Chondrocyte (in vitro differentiated cells): ENCODE measurements around the gene PLEKHH3. TPM values are rescaled to one million over a fixed set of nuclear protein-coding genes. Genes with fewer than 3 reads are reported as not detected.
"Not testable (repeated sequence)": the region's sequence is repeated elsewhere in the genome, so short reads cannot be mapped to it uniquely, and the experiment has no call there.

Experiments used
- DNase-seq: peaks from one replicate; pipeline ENCODE4 v3.0.0; 2021; ENCODE audit warnings: mixed read lengths, low spot score
- H3K27ac Mint-ChIP-seq: one replicate; pipeline ENCODE4 v1.8.0; 2021; ENCODE audit warnings: mild to moderate bottlenecking, moderate library complexity, mixed read lengths; ENCODE audit not compliant: unreplicated experiment
- H3K27me3 Mint-ChIP-seq: 2 replicates; pipeline ENCODE4 v1.8.0; 2021; ENCODE audit warnings: low read depth, mixed read lengths
- H3K36me3 Mint-ChIP-seq: 2 replicates; pipeline ENCODE4 v1.8.0; 2021; ENCODE audit warnings: low read depth, mixed read lengths
- H3K4me1 Mint-ChIP-seq: 2 replicates; pipeline ENCODE4 v1.8.0; 2021; ENCODE audit warnings: low read depth, mild to moderate bottlenecking, mixed read lengths
- H3K4me3 Mint-ChIP-seq: one replicate; pipeline ENCODE4 v1.8.0; 2021; ENCODE audit warnings: mild to moderate bottlenecking, moderate library complexity, mixed read lengths; ENCODE audit not compliant: unreplicated experiment
- H3K9me3 Mint-ChIP-seq: 2 replicates; pipeline ENCODE4 v1.8.0; 2021; ENCODE audit warnings: low read depth, mixed read lengths
- CTCF ChIP-seq: fragments of 200-600 bp; sonication (generic); IDR thresholded peaks from 2 replicates; pipeline ENCODE4 v1.5.0; 2021; ENCODE audit warnings: antibody characterized with exemption, mild to moderate bottlenecking, moderate library complexity
- microRNA-seq: library from miRNA; unstranded; fragments of <30 nt; microRNA quantifications from one replicate; pipeline ENCODE4 v1.2.0, GENCODE V29; 2020; ENCODE audit warnings: borderline number of aligned reads
- total RNA-seq: library from RNA; stranded (reverse); gene quantifications from 3 replicates; pipeline ENCODE4 v1.2.1, GENCODE V29; 2021

PLEKHH3 gene
- total RNA-seq, 1 donor from 2014 or later = 41.5 TPM

- Mint-ChIP-seq H3K4me1 (no peaks in the 10 kb centered on the region), H3K36me3 (no peaks in the 10 kb centered on the region), H3K9me3 (no peaks in the 10 kb centered on the region), H3K27me3 (no peaks in the 10 kb centered on the region), H3K27ac (no peak overlapping the region), H3K4me3 (no peak overlapping the region)
- no peak for DNase-seq
- TF ChIP-seq CTCF = no peak
Measured at GRCh38 chr17:42623732-42624596, 52.8 kb downstream of the PLEKHH3 start.

GRCh38 chr17:42623271-42623670 lies 53.5 kb downstream of the PLEKHH3 start:
- peaks cover 6% of the 10 kb centered on the region for H3K4me1 Mint-ChIP-seq
- no peaks in the 10 kb centered on the region for H3K27me3 Mint-ChIP-seq
- TF ChIP-seq CTCF = no peak
- no peaks in the 10 kb centered on the region for H3K36me3 Mint-ChIP-seq
- H3K27ac Mint-ChIP-seq = no peak overlapping the region
- no peak overlapping the region for H3K4me3 Mint-ChIP-seq
- no peaks in the 10 kb centered on the region for H3K9me3 Mint-ChIP-seq
- no peak for DNase-seq

GRCh38 chr17:42621987-42622386 lies 54.8 kb downstream of the PLEKHH3 start:
- not testable (repeated sequence) for H3K27ac Mint-ChIP-seq, H3K4me3 Mint-ChIP-seq, DNase-seq, H3K4me1 Mint-ChIP-seq, H3K36me3 Mint-ChIP-seq, H3K9me3 Mint-ChIP-seq, H3K27me3 Mint-ChIP-seq

GRCh38 chr17:42618442-42619150 lies 58.2 kb downstream of the PLEKHH3 start:
- Mint-ChIP-seq H3K27me3 (no peaks in the 10 kb centered on the region), H3K36me3 (peaks cover 17% of the 10 kb centered on the region), H3K9me3 (no peaks in the 10 kb centered on the region), H3K4me1 (peaks cover 9% of the 10 kb centered on the region), H3K4me3 (no peak overlapping the region), H3K27ac (peak overlapping the region; percentile 60)
- no peak for DNase-seq
- peak; percentile 31 for TF ChIP-seq CTCF

- no peak for TF ChIP-seq CTCF
- no peak overlapping the region for H3K4me3 Mint-ChIP-seq
- H3K9me3 Mint-ChIP-seq = no peaks in the 10 kb centered on the region
- H3K27ac Mint-ChIP-seq = no peak overlapping the region
- H3K36me3 Mint-ChIP-seq = peaks cover 19% of the 10 kb centered on the region
- no peaks in the 10 kb centered on the region for H3K27me3 Mint-ChIP-seq
- DNase-seq = no peak
- peaks cover 9% of the 10 kb centered on the region for H3K4me1 Mint-ChIP-seq
Measured at GRCh38 chr17:42617956-42618431, 58.8 kb downstream of the PLEKHH3 start.

Small RNAs within 50 kb of the gene (microRNA-seq; reads per million reads assigned to microRNA genes)
- 2.2 reads per million for gene MIR6780A

Other genes with a start within 250 kb of the PLEKHH3 start
- gene ATP6V0A1, start 218.1 kb downstream of the PLEKHH3 start, total RNA-seq = 49.9 to 63.4 TPM (median 61.3 TPM) in 3 replicates
- gene NAGLU, start 140.8 kb downstream of the PLEKHH3 start, total RNA-seq = 64.5 to 68.7 TPM (median 66.4 TPM) in 3 replicates
- gene HSD17B1, start 124.1 kb downstream of the PLEKHH3 start, total RNA-seq = 1.4 to 2.6 TPM (median 1.4 TPM) in 3 replicates
- 31.2 to 57.3 TPM (median 37.1 TPM) in 3 replicates for gene COASY, start 114.8 kb downstream of the PLEKHH3 start, total RNA-seq
- gene MLX, start 109.9 kb downstream of the PLEKHH3 start, total RNA-seq = 30.1 to 37.0 TPM (median 30.3 TPM) in 3 replicates
- 4.9 to 13.0 TPM (median 6.1 TPM) in 3 replicates for gene PSMC3IP, start 99.3 kb downstream of the PLEKHH3 start, total RNA-seq
- gene RETREG3, start 67.6 kb downstream of the PLEKHH3 start, total RNA-seq = 50.4 to 62.9 TPM (median 61.8 TPM) in 3 replicates
- 41.1 to 70.4 TPM (median 41.6 TPM) in 3 replicates for gene TUBG1, start 67.3 kb downstream of the PLEKHH3 start, total RNA-seq
- 26.2 to 36.5 TPM (median 29.2 TPM) in 3 replicates for gene TUBG2, start 17.7 kb downstream of the PLEKHH3 start, total RNA-seq
- gene CCR10, start 4.8 kb upstream of the PLEKHH3 start, total RNA-seq = 1.2 to 1.8 TPM (median 1.6 TPM) in 3 replicates
- gene CNTNAP1, start 5.5 kb upstream of the PLEKHH3 start, total RNA-seq = 22.8 to 43.6 TPM (median 42.1 TPM) in 3 replicates
- gene EZH1, start 68.0 kb upstream of the PLEKHH3 start, total RNA-seq = 22.2 to 25.6 TPM (median 22.4 TPM) in 3 replicates
- gene RAMP2, start 84.2 kb upstream of the PLEKHH3 start, total RNA-seq = 0.63 to 4.9 TPM (median 3.9 TPM) in 3 replicates
- gene VPS25, start 96.5 kb upstream of the PLEKHH3 start, total RNA-seq = 52.5 to 63.9 TPM (median 55.1 TPM) in 3 replicates
- gene WNK4, start 103.6 kb upstream of the PLEKHH3 start, total RNA-seq = 0.26 to 0.32 TPM in 2 of 3 replicates, not detected in the other
- 38.7 to 49.1 TPM (median 39.5 TPM) in 3 replicates for gene COA3, start 121.7 kb upstream of the PLEKHH3 start, total RNA-seq
- 0.60 TPM in 1 of 3 replicates, not detected in the others for gene CNTD1, start 121.9 kb upstream of the PLEKHH3 start, total RNA-seq
- 55.3 to 71.6 TPM (median 60.5 TPM) in 3 replicates for gene BECN1, start 147.3 kb upstream of the PLEKHH3 start, total RNA-seq
- 99.7 to 117 TPM (median 111 TPM) in 3 replicates for gene PSME3, start 156.4 kb upstream of the PLEKHH3 start, total RNA-seq
- 1.4 to 2.2 TPM (median 1.4 TPM) in 3 replicates for gene AOC2, start 167.6 kb upstream of the PLEKHH3 start, total RNA-seq
- 0.53 to 17.4 TPM (median 15.5 TPM) in 3 replicates for gene AOC3, start 174.2 kb upstream of the PLEKHH3 start, total RNA-seq
- gene G6PC1, start 223.8 kb upstream of the PLEKHH3 start, total RNA-seq = not detected in 3 replicates